ENCODE results near the gene KDM3B. TPM values are rescaled to one million over a fixed set of nuclear protein-coding genes. Genes with fewer than 3 reads are reported as not detected.

The KDM3B gene
- total RNA-seq, 1 donor from 2014 or later = 97.7 TPM

GRCh38 chr5:138369706-138370105 is 17.2 kb downstream of the KDM3B start:
- Mint-ChIP-seq H3K4me3 (no peak overlapping the region), H3K36me3 (peaks cover 2% of the 10 kb centered on the region), H3K9me3 (no peaks in the 10 kb centered on the region), H3K27me3 (no peaks in the 10 kb centered on the region), H3K4me1 (ENCODE audit: unreplicated experiment) (peaks cover 16% of the 10 kb centered on the region), H3K27ac (peak overlapping the region; percentile 38)
- TF ChIP-seq, protein P1, sequence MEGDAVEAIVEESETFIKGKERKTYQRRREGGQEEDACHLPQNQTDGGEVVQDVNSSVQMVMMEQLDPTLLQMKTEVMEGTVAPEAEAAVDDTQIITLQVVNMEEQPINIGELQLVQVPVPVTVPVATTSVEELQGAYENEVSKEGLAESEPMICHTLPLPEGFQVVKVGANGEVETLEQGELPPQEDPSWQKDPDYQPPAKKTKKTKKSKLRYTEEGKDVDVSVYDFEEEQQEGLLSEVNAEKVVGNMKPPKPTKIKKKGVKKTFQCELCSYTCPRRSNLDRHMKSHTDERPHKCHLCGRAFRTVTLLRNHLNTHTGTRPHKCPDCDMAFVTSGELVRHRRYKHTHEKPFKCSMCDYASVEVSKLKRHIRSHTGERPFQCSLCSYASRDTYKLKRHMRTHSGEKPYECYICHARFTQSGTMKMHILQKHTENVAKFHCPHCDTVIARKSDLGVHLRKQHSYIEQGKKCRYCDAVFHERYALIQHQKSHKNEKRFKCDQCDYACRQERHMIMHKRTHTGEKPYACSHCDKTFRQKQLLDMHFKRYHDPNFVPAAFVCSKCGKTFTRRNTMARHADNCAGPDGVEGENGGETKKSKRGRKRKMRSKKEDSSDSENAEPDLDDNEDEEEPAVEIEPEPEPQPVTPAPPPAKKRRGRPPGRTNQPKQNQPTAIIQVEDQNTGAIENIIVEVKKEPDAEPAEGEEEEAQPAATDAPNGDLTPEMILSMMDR (conservative IDR thresholded peaks at IDR 0.05) = no peak
- DNase-seq (ENCODE audit: extremely low spot score, unreplicated experiment) = no peak

DNA sequence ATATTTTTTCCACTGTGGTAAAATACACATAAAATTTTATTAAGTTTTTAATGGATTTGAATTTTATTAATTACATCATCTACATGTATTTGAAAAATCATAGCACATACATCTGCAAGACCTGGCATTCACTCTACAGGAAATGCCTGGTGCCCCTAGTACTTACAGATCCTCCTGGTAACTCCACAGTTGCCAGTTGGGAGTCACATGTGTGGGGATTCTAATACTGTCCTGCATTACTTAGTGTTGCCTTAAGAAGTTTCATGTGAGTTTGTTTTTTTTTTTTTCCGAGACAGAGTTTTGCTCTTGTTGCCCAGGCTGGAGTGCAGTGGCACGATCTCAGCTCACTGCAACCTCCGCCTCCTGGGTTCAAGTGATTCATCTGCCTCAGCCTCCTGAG is 18.1 kb downstream of the KDM3B start:
- Mint-ChIP-seq H3K27ac (no peak overlapping the region), H3K4me1 (ENCODE audit: unreplicated experiment) (peaks cover 16% of the 10 kb centered on the region), H3K36me3 (peaks cover 4% of the 10 kb centered on the region), H3K27me3 (no peaks in the 10 kb centered on the region), H3K4me3 (no peak overlapping the region), H3K9me3 (no peaks in the 10 kb centered on the region)
- TF ChIP-seq, protein P1 (conservative IDR thresholded peaks at IDR 0.05) = no peak
- no peak for DNase-seq (ENCODE audit: extremely low spot score, unreplicated experiment)

DNA sequence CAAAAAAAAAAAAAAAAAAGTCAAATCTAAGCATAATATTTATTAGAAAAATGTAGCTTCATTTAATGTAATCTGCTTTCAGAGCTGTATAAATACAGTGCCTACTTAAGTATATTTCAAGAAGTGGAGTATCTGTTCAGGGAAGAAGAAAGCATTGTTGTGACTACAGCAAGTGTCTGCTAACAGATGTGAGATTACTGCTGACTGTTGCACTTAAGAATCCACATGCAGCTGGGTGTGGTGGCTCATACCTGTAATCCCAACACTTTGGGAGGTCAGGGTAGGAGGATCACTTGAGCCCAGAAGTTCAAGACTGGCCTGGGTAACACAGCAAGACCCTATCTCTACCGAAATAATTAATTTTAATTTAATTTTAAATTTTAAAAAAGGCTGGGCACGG is 19.0 kb downstream of the KDM3B start:
- TF ChIP-seq, protein P1 (conservative IDR thresholded peaks at IDR 0.05) = no peak
- H3K4me3 Mint-ChIP-seq = no peak overlapping the region
- peaks cover 16% of the 10 kb centered on the region for H3K4me1 Mint-ChIP-seq (ENCODE audit: unreplicated experiment)
- no peak for DNase-seq (ENCODE audit: extremely low spot score, unreplicated experiment)
- no peaks in the 10 kb centered on the region for H3K27me3 Mint-ChIP-seq
- peaks cover 4% of the 10 kb centered on the region for H3K36me3 Mint-ChIP-seq
- H3K27ac Mint-ChIP-seq = no peak overlapping the region
- no peaks in the 10 kb centered on the region for H3K9me3 Mint-ChIP-seq

DNA sequence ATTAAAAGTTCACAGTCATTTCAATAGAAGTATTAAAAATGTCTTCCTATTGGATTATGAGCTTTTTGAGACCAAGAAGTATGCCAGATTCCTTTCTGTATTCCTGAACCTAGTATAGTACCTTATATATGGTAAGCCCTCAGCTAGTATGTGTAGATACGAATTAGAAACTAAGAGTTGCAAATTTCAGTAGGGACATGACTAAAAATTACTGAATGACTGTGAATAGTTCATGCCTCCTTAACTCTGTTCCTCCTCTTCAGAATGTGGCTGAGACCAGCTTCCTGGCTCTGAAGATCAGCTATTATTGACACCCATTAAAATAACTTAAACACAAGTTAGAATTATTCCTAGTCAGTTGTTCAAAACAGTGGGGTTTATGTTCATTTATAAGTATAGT is 19.7 kb downstream of the KDM3B start:
- Mint-ChIP-seq H3K4me1 (ENCODE audit: unreplicated experiment) (peaks cover 10% of the 10 kb centered on the region), H3K9me3 (no peaks in the 10 kb centered on the region), H3K4me3 (no peak overlapping the region), H3K27ac (no peak overlapping the region), H3K36me3 (peaks cover 10% of the 10 kb centered on the region), H3K27me3 (no peaks in the 10 kb centered on the region)
- DNase-seq (ENCODE audit: extremely low spot score, unreplicated experiment) = no peak
- TF ChIP-seq, protein P1 (conservative IDR thresholded peaks at IDR 0.05) = no peak

GRCh38 chr5:138372653-138373052 is 20.2 kb downstream of the KDM3B start:
- DNase-seq (ENCODE audit: extremely low spot score, unreplicated experiment) = no peak
- Mint-ChIP-seq H3K27ac (no peak overlapping the region), H3K27me3 (no peaks in the 10 kb centered on the region), H3K4me1 (ENCODE audit: unreplicated experiment) (peaks cover 10% of the 10 kb centered on the region), H3K9me3 (no peaks in the 10 kb centered on the region), H3K4me3 (no peak overlapping the region), H3K36me3 (peaks cover 14% of the 10 kb centered on the region)
- TF ChIP-seq, protein P1 (conservative IDR thresholded peaks at IDR 0.05) = no peak

- Mint-ChIP-seq H3K4me1 (ENCODE audit: unreplicated experiment) (no peaks in the 10 kb centered on the region), H3K36me3 (peaks cover 38% of the 10 kb centered on the region), H3K27ac (no peak overlapping the region), H3K27me3 (no peaks in the 10 kb centered on the region), H3K4me3 (no peak overlapping the region), H3K9me3 (no peaks in the 10 kb centered on the region)
- TF ChIP-seq, protein P1 (conservative IDR thresholded peaks at IDR 0.05) = no peak
- DNase-seq (ENCODE audit: extremely low spot score, unreplicated experiment) = no peak
Measured at GRCh38 chr5:138382347-138382746, 29.9 kb downstream of the KDM3B start.

Measured in type B pancreatic cell (in vitro differentiated cells).